Testis (tissue), 2 donors: ENCODE measurements around the gene GNB1L.

Experiments used
- CTCF ChIP-seq, 3 experiments: fragments of 450-650 bp in 2 of 3; fragments of 200-600 bp in 1 of 3; sonication (generic) in 1 of 3; IDR thresholded peaks; one replicate each; pipeline ENCODE4 v1.5.1; 2016 to 2019; ENCODE audit warnings: antibody characterized with exemption in 3 of 3, mild to moderate bottlenecking in 2 of 3, moderate library complexity in 1 of 3
- POLR2A ChIP-seq: fragments of 450-650 bp; IDR thresholded peaks from one replicate; pipeline ENCODE4 v1.6.1; 2017; ENCODE audit warnings: antibody characterized with exemption, mild to moderate bottlenecking, moderate library complexity

GRCh38 chr22:19873960-19874306 is 19.3 kb upstream of the GNB1L start:
- no peak for TF ChIP-seq CTCF (IDR thresholded peaks at IDR 0.05)
- no peak for TF ChIP-seq POLR2A
